GM12878 (cell line): Measurements from ENCODE around the gene TEKT2. TPM values are rescaled to one million over a fixed set of nuclear protein-coding genes. Genes with fewer than 3 reads are reported as not detected.
A peak's percentile ranks its signal among the peaks of the same experiment; 100 is the strongest.

Source experiments
- ATAC-seq: fragments of 200-7000 bp; cut with Tn5 transposase; 3 replicates; pipeline ENCODE4 v1.9.1; 2020; ENCODE audit warnings: mild to moderate bottlenecking, moderate library complexity
- BruUV-seq: library from RNA; stranded (reverse); fragments of 400-500 nt; replicated peaks from 2 replicates; lab custom pipeline; 2021; lab: Mats Ljungman, UMichigan
- CTCF ChIA-PET: fragments of 300-600 bp; sonication (Branson Sonifier 250); formaldehyde crosslinking; extraction: SDS; loops from one replicate; lab custom pipeline; 2021; ENCODE audit warnings: inconsistent platforms; lab: Yijun Ruan, JAX
- POLR2A ChIA-PET: fragments of 350-600 bp; formaldehyde crosslinking; extraction: SDS; loops from one replicate; lab custom pipeline; 2021; ENCODE audit warnings: inconsistent platforms; lab: Charles Lee
- RAD21 ChIA-PET: fragments of 300-600 bp; sonication (Branson Sonifier 250); formaldehyde crosslinking; loops from one replicate; lab custom pipeline; 2023; ENCODE audit warnings: antibody characterized with exemption; ENCODE audit not compliant: unreplicated experiment; lab: Charles Lee
- SMC1A ChIA-PET: fragments of 300-600 bp; sonication (Branson Sonifier 250); formaldehyde crosslinking; loops from one replicate; lab custom pipeline; 2023; ENCODE audit not compliant: unreplicated experiment, uncharacterized antibody; lab: Charles Lee
- DNase-seq: peaks from one replicate; pipeline ENCODE4 v3.0.0-alpha.2; 2011; ENCODE audit warnings: low read depth, low spot score
- FAIRE-seq: peaks from 3 replicates; lab custom pipeline; 2011; peaks lifted over from hg19 to GRCh38; lab: Jason Lieb, UNC
- H2AFZ ChIP-seq: 2 replicates; pipeline ENCODE4 v1.6.0; 2011; ENCODE audit warnings: low read depth, low read length, control low read depth; ENCODE audit not compliant: control insufficient read depth
- H3K27ac ChIP-seq: 2 replicates; pipeline ENCODE4 v1.5.1; 2011; ENCODE audit warnings: control low read depth; ENCODE audit not compliant: control insufficient read depth, insufficient read depth
- H3K27me3 ChIP-seq, 2 experiments: replicated peaks in 1 of 2; 2 replicates each; pipeline versions ENCODE4 v1.6.0 to v1.6.1; 2011; ENCODE audit warnings: low read length in 1 of 2; ENCODE audit not compliant: control insufficient read depth in 2 of 2, insufficient read depth in 2 of 2
- H3K36me3 ChIP-seq, 2 experiments: 2 replicates each; pipeline ENCODE4 v1.5.1; 2011; ENCODE audit warnings: low read length in 1 of 2; ENCODE audit not compliant: control insufficient read depth in 2 of 2, insufficient read depth in 2 of 2
- H3K4me1 ChIP-seq: 2 replicates; pipeline ENCODE4 v1.6.1; 2011; ENCODE audit warnings: mild to moderate bottlenecking, low read length, moderate library complexity, mixed read lengths; ENCODE audit not compliant: control insufficient read depth, insufficient read depth
- H3K4me2 ChIP-seq: 2 replicates; pipeline ENCODE4 v1.6.0; 2011; ENCODE audit warnings: control low read depth; ENCODE audit not compliant: control insufficient read depth, insufficient read depth
- H3K4me3 ChIP-seq: fragments of 200-600 bp; sonication (generic); 2 replicates; pipeline ENCODE4 v1.5.1; 2016
- H3K79me2 ChIP-seq: 2 replicates; pipeline ENCODE4 v1.6.0; 2011; ENCODE audit warnings: low read length; ENCODE audit not compliant: control insufficient read depth, insufficient read depth
- H3K9ac ChIP-seq: 2 replicates; pipeline ENCODE4 v1.8.0; 2011; ENCODE audit warnings: low read length, control low read depth, mixed read lengths; ENCODE audit not compliant: control insufficient read depth, insufficient read depth
- H3K9me3 ChIP-seq: replicated peaks from 3 replicates; pipeline ENCODE4 v1.5.1; 2011; ENCODE audit warnings: mild to moderate bottlenecking, low read length; ENCODE audit not compliant: control insufficient read depth, insufficient read depth
- H4K20me1 ChIP-seq: 2 replicates; pipeline ENCODE4 v1.6.0; 2011; ENCODE audit not compliant: control insufficient read depth, insufficient read depth
- HDAC2 ChIP-seq: fragments of 200-600 bp; sonication (generic); IDR thresholded peaks from 2 replicates; pipeline ENCODE4 v1.6.1; 2017
- MXI1 ChIP-seq: fragments of 150-350 bp; IDR thresholded peaks from 2 replicates; pipeline ENCODE4 v1.6.1; 2011; ENCODE audit warnings: low read depth, mild to moderate bottlenecking, inconsistent platforms, low read length, improper control_type of control experiment
- RAD21 ChIP-seq: IDR thresholded peaks from 2 replicates; pipeline ENCODE4 v1.6.1; 2011; ENCODE audit warnings: mild to moderate bottlenecking, low read depth, low read length, moderate library complexity; ENCODE audit not compliant: insufficient read depth
- RUNX3 ChIP-seq: IDR thresholded peaks from 2 replicates; pipeline ENCODE4 v1.6.1; 2012; ENCODE audit warnings: low read length, inconsistent platforms
- SMC3 ChIP-seq: IDR thresholded peaks from 2 replicates; pipeline ENCODE4 v1.6.1; 2011; ENCODE audit warnings: low read length, improper control_type of control experiment, borderline replicate concordance
- WRNIP1 ChIP-seq: IDR thresholded peaks from 2 replicates; pipeline ENCODE4 v1.6.1; 2011; ENCODE audit warnings: low read depth, low read length, improper control_type of control experiment, borderline replicate concordance
- WGBS: methylation state at CpG from one replicate; pipeline ENCODE4 v1.1.6; 2016; ENCODE audit warnings: low lambda C conversion rate; ENCODE audit not compliant: insufficient replicate concordance, insufficient coverage; ENCODE audit errors: missing lambda C conversion rate; 5-methylcytosine and 5-hydroxymethylcytosine counted together
- in situ Hi-C: fragments of 300-500 bp; cut with MboI; formaldehyde crosslinking; loops from 9 replicates; pipeline ENCODE4 v1.14.3; 2018; ENCODE audit warnings: mixed read lengths
- intact Hi-C: fragments of 100-400 bp; cut with micrococcal nuclease; formaldehyde crosslinking; loops from one replicate; pipeline ENCODE4 v1.14.2; 2022; ENCODE audit not compliant: unreplicated experiment
- polyA plus RNA-seq, 11 experiments: library from polyadenylated mRNA; depleted of rRNA in 4 of 11; unstranded in 6 of 11; stranded (reverse) in 5 of 11; fragments of >200 nt; fragmentation: Nextera tagmentation in 4 of 11; fragmentation: Illumina TruSeq in 1 of 11; extraction: Ambion mirVana in 4 of 11; extraction: Trizol in 1 of 11; gene quantifications; 1 replicate in 1 of 11; 2 replicates in 10 of 11; pipeline versions ENCODE4 v1.2.1 to v1.2.3, GENCODE V29; 2011 to 2016; ENCODE audit warnings: inconsistent platforms in 2 of 11, missing spikeins in 2 of 11, low read depth in 1 of 11
- total RNA-seq, 4 experiments: library from RNA; depleted of rRNA in 3 of 4; stranded (reverse); fragments of >200 nt in 3 of 4; fragmentation: Illumina TruSeq in 1 of 4; extraction: Trizol in 1 of 4; gene quantifications; 2 replicates each; pipeline versions ENCODE4 v1.2.1 to v1.2.3, GENCODE V29; 2013 to 2021
- TF ChIP-seq, protein P1 (sequence below), 3 experiments: IDR thresholded peaks in 2 of 3; conservative IDR thresholded peaks in 1 of 3; 2 replicates each; pipeline ENCODE4 v1.5.1; 2011; ENCODE audit warnings: low read depth in 3 of 3, low read length in 3 of 3, mild to moderate bottlenecking in 3 of 3, control low read depth in 2 of 3, moderate library complexity in 2 of 3, inconsistent platforms in 1 of 3, mixed read lengths in 1 of 3; ENCODE audit not compliant: control insufficient read depth in 2 of 3, insufficient read depth in 1 of 3; ENCODE audit errors: extremely low read depth in 1 of 3
- TF ChIP-seq, protein P2 (sequence below): fragments of 450-650 bp; IDR thresholded peaks from 2 replicates; pipeline ENCODE4 v1.6.1; 2017; ENCODE audit warnings: mild to moderate bottlenecking, moderate library complexity

Gene TEKT2
- total and polyA plus RNA-seq, 10 of the 15 experiments (the other 5 are each of a cell fraction or from before 2014, with no cell fraction given), result 0.07 to 0.13 TPM; not detected in 8

DNA sequence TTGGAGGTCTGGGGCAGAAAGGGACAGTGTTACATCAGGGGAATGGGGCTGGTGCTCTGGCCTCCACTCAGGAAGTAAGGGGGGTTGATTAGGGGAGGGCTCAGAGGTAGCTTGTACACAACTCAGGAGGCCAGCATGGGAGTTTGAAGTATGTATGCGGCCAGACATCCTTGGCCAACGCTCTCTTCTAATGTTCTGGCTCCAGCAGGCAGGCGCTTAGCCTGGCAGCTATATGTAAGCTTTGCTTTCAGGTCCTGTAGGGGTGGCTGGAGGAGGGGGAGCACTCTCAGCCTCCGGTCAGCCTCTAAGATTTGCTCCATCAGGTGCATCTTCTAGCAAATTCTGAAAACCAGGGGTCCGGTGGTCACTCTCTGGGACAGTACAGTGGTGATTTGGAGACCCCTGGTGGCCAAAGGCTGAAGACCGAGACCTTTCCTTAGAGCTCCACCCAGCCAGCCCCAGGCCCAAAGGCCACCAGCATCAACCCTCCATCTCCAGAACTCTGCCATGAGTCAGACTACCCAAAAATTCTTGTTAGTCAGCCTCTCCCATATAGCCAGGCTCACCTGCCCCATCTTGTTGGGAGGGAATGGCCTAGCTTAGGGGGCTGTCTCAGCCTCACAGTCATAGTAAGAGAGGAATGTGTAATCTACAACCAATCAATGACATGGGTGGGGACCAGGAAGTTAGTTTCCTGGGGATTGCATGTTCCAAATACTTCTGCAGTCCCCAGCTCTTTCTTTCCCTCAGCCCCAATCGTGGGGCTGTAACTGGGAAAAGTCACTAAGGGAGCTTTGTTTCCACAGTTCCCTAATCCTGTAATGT lies 50.8 kb downstream of the TEKT2 start:
- DNase-seq (no peak), FAIRE-seq (peak; percentile 41), ATAC-seq (peak; percentile 96)
- no peaks in the 10 kb centered on the region for H3K79me2 ChIP-seq
- intact Hi-C loops, result loop anchor here (1.0 kb wide), 1 partner anchor 35 kb away; no protein-coding TSS in a partner anchor
- RAD21 ChIA-PET, result interaction anchor here (0.6 to 2.9 kb wide), 13 partner anchors 11 to 248 kb away, joined by 3 to 15 read pairs (median 4); partner anchors contain the start of gene SH3D21
- H3K9ac ChIP-seq, result no peak overlapping the region
- H2AFZ ChIP-seq, result no peak overlapping the region
- SMC1A ChIA-PET, result interaction anchor here (0.8 to 3.7 kb wide), 10 partner anchors 9 to 53 kb away, joined by 3 to 16 read pairs (median 4); partner anchors contain the start of gene TRAPPC3
- H3K4me3 ChIP-seq, result no peak overlapping the region
- in situ Hi-C loops, result no loop called here
- H3K4me1 ChIP-seq, result no peaks in the 10 kb centered on the region
- H3K9me3 ChIP-seq, result no peaks in the 10 kb centered on the region
- no peak overlapping the region for H3K4me2 ChIP-seq
- TF ChIP-seq SMC3, result peak; percentile 68
- TF ChIP-seq HDAC2, result no peak
- no peak for TF ChIP-seq MXI1
- no peak for TF ChIP-seq WRNIP1
- TF ChIP-seq RAD21, result peak; percentile 73
- 0 out of 2 replicates have a peak, but pooled peaks have one; percentile 8 for TF ChIP-seq RUNX3
- TF ChIP-seq, protein P1, sequence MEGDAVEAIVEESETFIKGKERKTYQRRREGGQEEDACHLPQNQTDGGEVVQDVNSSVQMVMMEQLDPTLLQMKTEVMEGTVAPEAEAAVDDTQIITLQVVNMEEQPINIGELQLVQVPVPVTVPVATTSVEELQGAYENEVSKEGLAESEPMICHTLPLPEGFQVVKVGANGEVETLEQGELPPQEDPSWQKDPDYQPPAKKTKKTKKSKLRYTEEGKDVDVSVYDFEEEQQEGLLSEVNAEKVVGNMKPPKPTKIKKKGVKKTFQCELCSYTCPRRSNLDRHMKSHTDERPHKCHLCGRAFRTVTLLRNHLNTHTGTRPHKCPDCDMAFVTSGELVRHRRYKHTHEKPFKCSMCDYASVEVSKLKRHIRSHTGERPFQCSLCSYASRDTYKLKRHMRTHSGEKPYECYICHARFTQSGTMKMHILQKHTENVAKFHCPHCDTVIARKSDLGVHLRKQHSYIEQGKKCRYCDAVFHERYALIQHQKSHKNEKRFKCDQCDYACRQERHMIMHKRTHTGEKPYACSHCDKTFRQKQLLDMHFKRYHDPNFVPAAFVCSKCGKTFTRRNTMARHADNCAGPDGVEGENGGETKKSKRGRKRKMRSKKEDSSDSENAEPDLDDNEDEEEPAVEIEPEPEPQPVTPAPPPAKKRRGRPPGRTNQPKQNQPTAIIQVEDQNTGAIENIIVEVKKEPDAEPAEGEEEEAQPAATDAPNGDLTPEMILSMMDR (IDR thresholded peaks at IDR 0.05 in 2 of 3, conservative IDR thresholded peaks at IDR 0.05 in 1 of 3; ENCODE audit: control insufficient read depth in 2 of 3, extremely low read depth in 1 of 3, insufficient read depth in 1 of 3, low read depth in 3 of 3, low read length in 3 of 3), result peak; percentile 62 to 70 (median 69)
- TF ChIP-seq, protein P2, sequence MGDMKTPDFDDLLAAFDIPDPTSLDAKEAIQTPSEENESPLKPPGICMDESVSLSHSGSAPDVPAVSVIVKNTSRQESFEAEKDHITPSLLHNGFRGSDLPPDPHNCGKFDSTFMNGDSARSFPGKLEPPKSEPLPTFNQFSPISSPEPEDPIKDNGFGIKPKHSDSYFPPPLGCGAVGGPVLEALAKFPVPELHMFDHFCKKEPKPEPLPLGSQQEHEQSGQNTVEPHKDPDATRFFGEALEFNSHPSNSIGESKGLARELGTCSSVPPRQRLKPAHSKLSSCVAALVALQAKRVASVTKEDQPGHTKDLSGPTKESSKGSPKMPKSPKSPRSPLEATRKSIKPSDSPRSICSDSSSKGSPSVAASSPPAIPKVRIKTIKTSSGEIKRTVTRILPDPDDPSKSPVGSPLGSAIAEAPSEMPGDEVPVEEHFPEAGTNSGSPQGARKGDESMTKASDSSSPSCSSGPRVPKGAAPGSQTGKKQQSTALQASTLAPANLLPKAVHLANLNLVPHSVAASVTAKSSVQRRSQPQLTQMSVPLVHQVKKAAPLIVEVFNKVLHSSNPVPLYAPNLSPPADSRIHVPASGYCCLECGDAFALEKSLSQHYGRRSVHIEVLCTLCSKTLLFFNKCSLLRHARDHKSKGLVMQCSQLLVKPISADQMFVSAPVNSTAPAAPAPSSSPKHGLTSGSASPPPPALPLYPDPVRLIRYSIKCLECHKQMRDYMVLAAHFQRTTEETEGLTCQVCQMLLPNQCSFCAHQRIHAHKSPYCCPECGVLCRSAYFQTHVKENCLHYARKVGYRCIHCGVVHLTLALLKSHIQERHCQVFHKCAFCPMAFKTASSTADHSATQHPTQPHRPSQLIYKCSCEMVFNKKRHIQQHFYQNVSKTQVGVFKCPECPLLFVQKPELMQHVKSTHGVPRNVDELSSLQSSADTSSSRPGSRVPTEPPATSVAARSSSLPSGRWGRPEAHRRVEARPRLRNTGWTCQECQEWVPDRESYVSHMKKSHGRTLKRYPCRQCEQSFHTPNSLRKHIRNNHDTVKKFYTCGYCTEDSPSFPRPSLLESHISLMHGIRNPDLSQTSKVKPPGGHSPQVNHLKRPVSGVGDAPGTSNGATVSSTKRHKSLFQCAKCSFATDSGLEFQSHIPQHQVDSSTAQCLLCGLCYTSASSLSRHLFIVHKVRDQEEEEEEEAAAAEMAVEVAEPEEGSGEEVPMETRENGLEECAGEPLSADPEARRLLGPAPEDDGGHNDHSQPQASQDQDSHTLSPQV, result no peak
- no peaks in the 10 kb centered on the region for H4K20me1 ChIP-seq
- CTCF ChIA-PET, result interaction anchor here (0.6 to 4.7 kb wide), 33 partner anchors 9 to 366 kb away, joined by 3 to 56 read pairs (median 4); partner anchors contain the start of genes AGO1, LSM10 and TRAPPC3
- no peaks in the 10 kb centered on the region for H3K27me3 ChIP-seq
- POLR2A ChIA-PET, result no interaction called here
- BruUV-seq, result no TSS peak
- peaks cover 0 to 2% of the 10 kb centered on the region in 2 experiments; a peak in 2 of 4 replicates for H3K36me3 ChIP-seq
- no peak overlapping the region for H3K27ac ChIP-seq
- WGBS, result 65% methylated on average over 7 of the region's 7 CpGs
